ENCODE measurements around the gene GJC3. TPM values are rescaled to one million over a fixed set of nuclear protein-coding genes. Genes with fewer than 3 reads are reported as not detected.
"Not testable (repeated sequence)": the region's sequence is repeated elsewhere in the genome, so short reads cannot be mapped to it uniquely, and the experiment has no call there.

Gene GJC3, protein sequence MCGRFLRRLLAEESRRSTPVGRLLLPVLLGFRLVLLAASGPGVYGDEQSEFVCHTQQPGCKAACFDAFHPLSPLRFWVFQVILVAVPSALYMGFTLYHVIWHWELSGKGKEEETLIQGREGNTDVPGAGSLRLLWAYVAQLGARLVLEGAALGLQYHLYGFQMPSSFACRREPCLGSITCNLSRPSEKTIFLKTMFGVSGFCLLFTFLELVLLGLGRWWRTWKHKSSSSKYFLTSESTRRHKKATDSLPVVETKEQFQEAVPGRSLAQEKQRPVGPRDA
- 0.10 and 0.37 TPM in 2 replicates for total RNA-seq (2014; rRNA removed; shearing (Covaris generic))

- H3K36me3 ChIP-seq (replicated peaks; ENCODE audit: control insufficient read depth, insufficient read depth, low read length): no peaks in the 10 kb centered on the region
These were observed at the start of gene GJC3 for GRCh38 chr7:99928994-99929729. Gene GJC3, minus strand, starts transcription at chr7:99929620. Its CDS starts 0 bp downstream, at chr7:99929620.

DNA sequence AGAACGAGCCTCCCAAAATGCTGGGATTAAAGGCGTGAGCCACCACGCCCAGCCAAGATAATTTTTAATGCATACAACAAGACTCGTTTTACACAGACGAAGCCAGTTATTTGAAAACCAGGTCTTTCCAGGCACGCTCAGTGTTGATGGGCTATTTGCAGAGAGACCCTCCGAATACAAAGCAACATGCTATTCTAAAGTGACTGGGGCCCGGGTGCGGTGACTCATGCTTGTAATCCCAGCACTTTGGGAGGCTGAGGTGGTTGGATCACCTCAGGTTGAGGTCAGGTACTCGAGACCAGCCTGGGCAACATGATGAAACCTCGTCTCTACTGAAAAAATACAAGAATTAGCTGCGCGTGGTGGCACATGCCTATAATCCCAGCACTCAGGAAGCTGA is 47.2 kb upstream of the GJC3 start:
- Histone ChIP-seq H3K36me3 (replicated peaks; ENCODE audit: control insufficient read depth, insufficient read depth, low read length) (no peaks in the 10 kb centered on the region), H3K4me3 (ENCODE audit: insufficient read depth, low read depth, low read length) (no peak overlapping the region), H3K27me3 (ENCODE audit: control insufficient read depth, insufficient read depth, low read length) (no peaks in the 10 kb centered on the region)
- DNase-seq: no peak

More at GRCh38 chr7:99928994-99929729, at the start of gene GJC3:
- Histone ChIP-seq H3K4me3 (ENCODE audit: insufficient read depth, low read depth, low read length) (peak within 1 kb of the TSS; percentile 31), H3K27me3 (ENCODE audit: control insufficient read depth, insufficient read depth, low read length) (peaks cover 3% of the 10 kb centered on the region; the same call in 1 of the 2 replicates)
- peak; percentile 86 for DNase-seq

- Histone ChIP-seq H3K36me3 (replicated peaks; ENCODE audit: control insufficient read depth, insufficient read depth, low read length) (no peaks in the 10 kb centered on the region), H3K4me3 (ENCODE audit: insufficient read depth, low read depth, low read length) (no peak within 1 kb of the TSS), H3K27me3 (ENCODE audit: control insufficient read depth, insufficient read depth, low read length) (no peaks in the 10 kb centered on the region)
- no peak for DNase-seq
These were observed 46.5 kb upstream of the GJC3 start, which contains the start of gene AZGP1 for GRCh38 chr7:99975782-99976521. Gene AZGP1, minus strand, starts transcription at chr7:99976031. Its CDS starts 11 bp downstream, at chr7:99976020.

DNA sequence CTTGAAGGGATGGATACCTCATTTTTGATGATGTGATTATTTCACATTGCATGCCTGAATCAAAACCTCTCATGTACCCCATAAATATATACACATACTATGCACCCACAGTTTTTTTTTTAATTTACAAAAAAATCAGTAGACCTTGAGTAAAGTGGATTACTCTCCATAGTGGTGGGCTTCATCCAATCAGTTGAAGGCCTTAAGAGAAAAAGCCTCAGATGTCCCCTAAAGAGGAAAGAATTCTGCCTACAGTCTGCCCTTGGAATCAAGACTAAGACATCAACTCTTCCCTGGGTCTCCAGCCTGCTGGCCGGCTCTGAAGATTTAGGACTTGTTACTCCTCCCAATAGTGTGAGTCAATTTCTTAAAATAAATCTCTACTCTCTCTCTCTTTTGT is 45.3 kb upstream of the GJC3 start:
- DNase-seq: no peak
- Histone ChIP-seq H3K4me3 (ENCODE audit: insufficient read depth, low read depth, low read length) (no peak overlapping the region), H3K27me3 (ENCODE audit: control insufficient read depth, insufficient read depth, low read length) (no peaks in the 10 kb centered on the region), H3K36me3 (replicated peaks; ENCODE audit: control insufficient read depth, insufficient read depth, low read length) (no peaks in the 10 kb centered on the region)

DNA sequence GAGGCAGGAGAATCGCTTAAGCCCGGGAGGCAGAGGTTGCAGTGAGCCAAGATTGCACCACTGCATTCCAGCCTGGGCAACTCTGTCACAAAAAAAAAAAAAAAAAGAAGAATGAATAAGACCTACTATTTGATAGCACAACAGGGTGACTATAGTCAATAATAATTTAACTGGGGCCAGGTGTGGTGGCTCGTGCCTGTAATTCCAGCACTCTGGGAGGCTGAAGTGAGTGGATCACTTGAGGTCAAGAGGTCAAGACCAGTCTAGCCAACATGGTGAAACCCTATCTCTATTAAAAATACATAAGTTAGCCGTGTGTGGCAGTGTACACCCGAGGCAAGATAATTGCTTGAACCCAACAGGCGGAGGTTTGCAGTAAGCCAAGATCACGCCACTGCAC is 44.4 kb upstream of the GJC3 start:
- not testable (repeated sequence) for H3K36me3 ChIP-seq (replicated peaks; ENCODE audit: control insufficient read depth, insufficient read depth, low read length); H3K27me3 ChIP-seq (ENCODE audit: control insufficient read depth, insufficient read depth, low read length); DNase-seq; H3K4me3 ChIP-seq (ENCODE audit: insufficient read depth, low read depth, low read length)

- H3K36me3 ChIP-seq (replicated peaks; ENCODE audit: control insufficient read depth, insufficient read depth, low read length): no peaks in the 10 kb centered on the region
- DNase-seq: no peak
- no peaks in the 10 kb centered on the region for H3K27me3 ChIP-seq (ENCODE audit: control insufficient read depth, insufficient read depth, low read length)
- no peak overlapping the region for H3K4me3 ChIP-seq (ENCODE audit: insufficient read depth, low read depth, low read length)
These were observed 41.8 kb upstream of the GJC3 start for GRCh38 chr7:99971242-99971641.

GRCh38 chr7:99969813-99970212 is 40.4 kb upstream of the GJC3 start:
- not testable (repeated sequence) for H3K27me3 ChIP-seq (ENCODE audit: control insufficient read depth, insufficient read depth, low read length); DNase-seq; H3K4me3 ChIP-seq (ENCODE audit: insufficient read depth, low read depth, low read length); H3K36me3 ChIP-seq (replicated peaks; ENCODE audit: control insufficient read depth, insufficient read depth, low read length)

GRCh38 chr7:99969298-99969697 is 39.9 kb upstream of the GJC3 start:
- Histone ChIP-seq H3K27me3 (ENCODE audit: control insufficient read depth, insufficient read depth, low read length) (no peaks in the 10 kb centered on the region), H3K4me3 (ENCODE audit: insufficient read depth, low read depth, low read length) (no peak overlapping the region), H3K36me3 (replicated peaks; ENCODE audit: control insufficient read depth, insufficient read depth, low read length) (no peaks in the 10 kb centered on the region)
- DNase-seq: no peak

- Histone ChIP-seq H3K27me3 (ENCODE audit: control insufficient read depth, insufficient read depth, low read length) (peaks cover 4% of the 10 kb centered on the region; the same call in 1 of the 2 replicates), H3K36me3 (replicated peaks; ENCODE audit: control insufficient read depth, insufficient read depth, low read length) (no peaks in the 10 kb centered on the region), H3K4me3 (ENCODE audit: insufficient read depth, low read depth, low read length) (no peak overlapping the region)
- no peak for DNase-seq
These were observed 29.3 kb upstream of the GJC3 start for GRCh38 chr7:99958564-99959227.

GRCh38 chr7:99955247-99955646 is 25.8 kb upstream of the GJC3 start:
- no peak overlapping the region for H3K4me3 ChIP-seq (ENCODE audit: insufficient read depth, low read depth, low read length)

DNA sequence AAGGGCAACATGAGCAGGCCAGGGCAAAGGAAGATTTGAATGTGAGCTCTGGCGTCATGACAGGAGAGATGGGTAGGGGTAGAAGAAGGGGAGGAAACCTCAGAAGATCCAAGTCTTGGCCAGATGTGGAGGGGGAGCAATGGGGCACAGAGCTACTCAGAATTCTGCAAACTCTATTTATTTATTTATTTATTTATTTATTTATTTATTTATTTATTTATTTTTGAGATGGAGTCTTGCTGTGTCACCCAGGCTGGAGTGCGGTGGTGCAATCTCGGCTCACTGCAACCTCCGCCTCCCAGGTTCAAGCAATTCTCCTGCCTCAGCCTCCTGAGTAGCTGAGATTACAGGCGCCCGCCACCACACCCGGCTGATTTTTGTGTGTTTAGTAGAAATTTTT is 25.2 kb upstream of the GJC3 start:
- DNase-seq; H3K36me3 ChIP-seq (replicated peaks; ENCODE audit: control insufficient read depth, insufficient read depth, low read length); H3K4me3 ChIP-seq (ENCODE audit: insufficient read depth, low read depth, low read length); H3K27me3 ChIP-seq (ENCODE audit: control insufficient read depth, insufficient read depth, low read length): not testable (repeated sequence)

More at GRCh38 chr7:99955247-99955646, 25.8 kb upstream of the GJC3 start:
- DNase-seq: no peak
- no peaks in the 10 kb centered on the region; the same call in 1 of the 2 replicates for H3K27me3 ChIP-seq (ENCODE audit: control insufficient read depth, insufficient read depth, low read length)
- no peaks in the 10 kb centered on the region for H3K36me3 ChIP-seq (replicated peaks; ENCODE audit: control insufficient read depth, insufficient read depth, low read length)

GRCh38 chr7:99953649-99954048 is 24.2 kb upstream of the GJC3 start:
- H3K27me3 ChIP-seq (ENCODE audit: control insufficient read depth, insufficient read depth, low read length): no peaks in the 10 kb centered on the region
- no peaks in the 10 kb centered on the region for H3K36me3 ChIP-seq (replicated peaks; ENCODE audit: control insufficient read depth, insufficient read depth, low read length)
- no peak for DNase-seq
- no peak overlapping the region for H3K4me3 ChIP-seq (ENCODE audit: insufficient read depth, low read depth, low read length)

DNA sequence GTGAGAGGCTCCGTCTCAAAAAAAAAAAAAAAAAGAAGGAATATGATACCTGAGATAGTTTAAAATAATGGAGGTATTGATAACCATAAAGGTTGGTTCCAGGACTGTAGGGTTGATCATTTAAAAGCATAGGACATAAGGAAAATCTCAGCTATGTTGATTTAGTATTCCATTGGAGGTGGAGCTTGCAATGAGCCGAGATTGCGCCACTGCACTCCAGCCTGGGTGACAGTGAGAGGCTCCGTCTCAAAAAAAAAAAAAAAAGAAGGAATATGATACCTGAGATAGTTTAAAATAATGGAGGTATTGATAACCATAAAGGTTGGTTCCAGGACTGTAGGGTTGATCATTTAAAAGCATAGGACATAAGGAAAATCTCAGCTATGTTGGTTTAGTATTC is 23.2 kb upstream of the GJC3 start:
- H3K36me3 ChIP-seq (replicated peaks; ENCODE audit: control insufficient read depth, insufficient read depth, low read length); H3K4me3 ChIP-seq (ENCODE audit: insufficient read depth, low read depth, low read length); H3K27me3 ChIP-seq (ENCODE audit: control insufficient read depth, insufficient read depth, low read length); DNase-seq: not testable (repeated sequence)

DNA sequence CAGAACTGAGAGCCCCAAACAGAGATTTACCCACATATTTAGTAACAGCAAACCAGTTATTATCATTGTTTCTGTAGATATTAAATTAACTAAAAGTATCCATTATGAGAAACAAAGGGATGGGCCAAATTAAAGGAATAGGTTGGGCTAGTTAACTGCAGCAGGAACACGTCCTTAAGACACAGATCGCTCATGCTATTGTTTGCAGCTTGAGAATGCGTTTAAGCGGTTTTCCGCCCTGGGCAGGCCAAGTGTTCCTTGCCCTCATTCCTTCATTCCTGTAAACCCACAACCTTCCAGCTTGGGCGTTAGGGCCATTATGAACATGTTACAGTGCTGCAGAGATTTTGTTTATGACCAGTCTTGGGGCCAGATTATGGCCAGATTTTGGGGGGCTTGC is 21.4 kb upstream of the GJC3 start:
- not testable (repeated sequence) for DNase-seq; H3K36me3 ChIP-seq (replicated peaks; ENCODE audit: control insufficient read depth, insufficient read depth, low read length); H3K27me3 ChIP-seq (ENCODE audit: control insufficient read depth, insufficient read depth, low read length); H3K4me3 ChIP-seq (ENCODE audit: insufficient read depth, low read depth, low read length)
